GM12872 (cell line): ENCODE measurements around the gene ATPAF2.

Experiments
- CTCF ChIP-seq: IDR thresholded peaks from 3 replicates; pipeline ENCODE4 v1.5.1; 2011; ENCODE audit warnings: low read depth, mild to moderate bottlenecking, low read length, moderate library complexity; ENCODE audit not compliant: insufficient read depth

The ATPAF2 gene

GRCh38 chr17:18039535-18040260, 730 bp upstream of the ATPAF2 start:
- no peak for TF ChIP-seq CTCF

GRCh38 chr17:18038149-18038850, 668 bp downstream of the ATPAF2 start:
- TF ChIP-seq CTCF = no peak

GRCh38 chr17:18037486-18037885, 1.5 kb downstream of the ATPAF2 start:
- no peak for TF ChIP-seq CTCF

GRCh38 chr17:18035704-18036103, 3.3 kb downstream of the ATPAF2 start:
- TF ChIP-seq CTCF = no peak

- peak; percentile 53 for TF ChIP-seq CTCF
Observed at GRCh38 chr17:18033442-18034099, 5.4 kb downstream of the ATPAF2 start.

GRCh38 chr17:18031955-18032354, 7.0 kb downstream of the ATPAF2 start:
- TF ChIP-seq CTCF = no peak

GRCh38 chr17:18028952-18029540, 9.9 kb downstream of the ATPAF2 start:
- TF ChIP-seq CTCF = no peak
